GM19324 (cell line): Measurements from ENCODE around the gene TRIM44.
"Not testable (repeated sequence)": the region's sequence is repeated elsewhere in the genome, so short reads cannot be mapped to it uniquely, and the experiment has no call there.

ENCODE experiments used
- ATAC-seq: cut with Tn5 transposase; IDR thresholded peaks from one replicate; pipeline ENCODE4 v1.9.1; 2021; ENCODE audit warnings: mild to moderate bottlenecking, moderate library complexity; ENCODE audit not compliant: unreplicated experiment, low FRiP score

Gene TRIM44

GRCh38 chr11:35747668-35748067 is 85.1 kb downstream of the TRIM44 start:
- no peak for ATAC-seq

DNA sequence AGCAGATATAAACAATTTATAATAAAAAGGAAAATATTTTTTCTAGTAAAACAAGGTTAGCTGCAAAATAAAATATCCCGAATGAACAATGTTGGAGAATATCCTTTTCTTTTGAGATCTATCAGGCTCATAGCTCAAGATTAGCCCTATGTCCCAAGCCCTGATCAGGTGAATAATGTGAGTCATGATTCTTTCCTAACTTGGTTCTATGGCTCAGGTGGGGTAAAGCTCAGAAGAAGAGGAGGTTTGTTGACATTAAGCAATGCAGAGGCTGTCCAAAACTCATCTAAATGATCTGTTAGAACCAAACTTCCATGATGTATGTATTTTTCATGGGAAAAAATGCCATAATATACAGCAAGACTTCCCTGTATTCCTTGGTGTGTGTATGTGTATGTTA is 86.1 kb downstream of the TRIM44 start:
- no peak for ATAC-seq

GRCh38 chr11:35750315-35750714 is 87.7 kb downstream of the TRIM44 start:
- ATAC-seq, result no peak

GRCh38 chr11:35750981-35751663 is 88.5 kb downstream of the TRIM44 start:
- ATAC-seq, result no peak

- ATAC-seq, result no peak
These were observed 89.1 kb downstream of the TRIM44 start for GRCh38 chr11:35751664-35752061.

- no peak for ATAC-seq
These were observed 89.5 kb downstream of the TRIM44 start for GRCh38 chr11:35752115-35752514.

- not testable (repeated sequence) for ATAC-seq
These were observed 91.0 kb downstream of the TRIM44 start for GRCh38 chr11:35753573-35753972.

DNA sequence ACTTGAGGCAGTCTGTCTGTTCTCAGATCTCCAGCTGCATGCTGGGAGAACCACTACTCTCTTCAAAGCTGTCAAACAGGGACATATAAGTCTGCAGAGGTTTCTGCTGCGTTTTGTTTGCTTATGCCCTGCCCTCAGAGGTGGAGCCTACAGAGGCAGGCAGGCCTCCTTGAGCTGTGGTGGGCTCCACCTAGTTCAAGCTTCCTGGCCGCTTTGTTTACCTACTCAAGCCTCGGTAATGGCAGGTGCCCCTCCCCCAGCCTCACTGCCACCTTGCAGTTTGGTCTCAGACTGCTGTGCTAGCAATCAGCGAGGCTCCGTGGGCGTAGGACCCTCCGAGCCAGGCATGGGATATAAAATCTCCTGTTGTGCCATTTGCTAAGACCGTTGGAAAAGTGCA is 97.4 kb downstream of the TRIM44 start:
- ATAC-seq, result not testable (repeated sequence)

DNA sequence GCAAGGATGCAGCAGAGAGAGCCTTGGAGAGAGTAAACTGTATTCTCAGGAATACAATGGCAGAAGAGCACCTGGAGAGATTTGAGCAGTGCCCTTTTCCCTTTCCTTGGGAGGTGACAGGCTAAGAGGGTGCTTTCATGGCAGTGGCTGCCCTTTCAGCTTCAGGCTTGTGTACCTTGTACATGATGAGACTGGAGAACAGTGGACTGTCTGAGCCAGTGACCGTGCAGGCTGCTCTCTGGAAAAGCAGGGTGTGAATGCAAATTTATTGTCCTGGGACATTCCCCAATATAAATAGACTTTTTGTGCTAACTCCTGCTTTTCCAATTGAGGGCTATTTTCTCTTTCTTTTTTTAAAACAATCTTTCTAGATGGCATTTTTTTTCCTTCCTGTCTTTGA is 99.3 kb downstream of the TRIM44 start:
- ATAC-seq, result no peak

GRCh38 chr11:35763301-35763700 is 100.7 kb downstream of the TRIM44 start:
- no peak for ATAC-seq

- no peak for ATAC-seq
These were observed 101.2 kb downstream of the TRIM44 start for GRCh38 chr11:35763765-35764164.

DNA sequence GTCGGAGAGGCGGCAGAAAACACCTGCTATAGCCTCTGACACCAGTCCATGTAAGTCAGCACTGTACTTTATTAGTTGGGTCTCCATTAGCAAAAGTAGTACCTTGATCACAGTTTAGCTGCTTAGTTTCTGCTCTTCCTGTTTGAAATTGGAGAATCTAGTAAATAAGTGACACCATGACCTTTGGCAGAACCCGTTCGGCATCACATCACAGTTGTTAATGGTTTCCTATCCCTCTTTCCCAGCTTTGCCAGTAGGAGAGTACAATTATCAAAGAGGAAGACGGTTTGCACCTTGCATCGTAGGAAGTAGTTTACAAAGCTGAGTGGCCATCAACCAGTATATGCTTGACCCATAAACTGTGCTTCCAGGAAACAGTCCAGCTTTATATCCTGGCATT is 101.8 kb downstream of the TRIM44 start:
- ATAC-seq, result no peak

DNA sequence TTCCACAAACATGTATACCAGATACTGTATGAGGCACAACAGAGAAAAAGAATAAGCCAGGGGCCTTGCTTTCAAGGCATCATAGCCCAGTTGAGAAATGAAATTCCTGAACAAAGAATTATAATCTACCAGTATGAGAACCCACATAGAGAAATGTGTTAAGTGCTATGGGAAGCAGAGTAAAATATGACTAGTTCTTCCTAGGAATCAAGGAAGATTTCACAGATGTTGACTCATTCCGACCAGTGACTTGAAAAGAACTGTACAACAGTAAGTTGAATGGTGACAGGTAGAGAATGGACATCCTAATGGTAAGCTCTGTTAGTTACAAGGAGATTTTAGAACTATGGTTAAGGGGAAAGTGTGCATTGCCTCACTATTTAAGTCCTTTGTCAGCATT is 102.6 kb downstream of the TRIM44 start:
- no peak for ATAC-seq

GRCh38 chr11:35766651-35767050 is 104.1 kb downstream of the TRIM44 start:
- ATAC-seq, result no peak

- not testable (repeated sequence) for ATAC-seq
These were observed 107.8 kb downstream of the TRIM44 start for GRCh38 chr11:35770425-35770824.

DNA sequence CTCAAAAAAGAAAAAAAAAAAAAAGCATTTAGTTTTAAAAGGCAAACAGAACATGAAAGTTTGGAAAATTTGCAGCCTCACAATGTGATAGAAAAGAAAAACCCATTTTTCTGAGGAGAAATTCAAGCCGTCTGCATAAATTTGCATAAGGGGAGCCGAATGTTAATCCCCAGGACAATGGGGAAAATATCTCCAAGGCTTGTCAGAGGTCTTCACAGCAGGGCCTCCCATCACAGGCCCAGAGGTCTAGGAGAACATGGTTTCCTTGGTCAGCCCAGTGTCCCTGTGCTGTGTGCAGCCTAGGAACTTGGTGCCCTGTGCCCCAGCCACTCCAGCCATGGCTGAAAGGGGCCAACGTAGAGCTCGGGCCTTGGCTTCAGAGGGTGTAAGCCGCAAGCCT is 109.1 kb downstream of the TRIM44 start:
- no peak for ATAC-seq

GRCh38 chr11:35777241-35777640 is 114.7 kb downstream of the TRIM44 start:
- ATAC-seq, result not testable (repeated sequence)

- ATAC-seq, result not testable (repeated sequence)
These were observed 116.4 kb downstream of the TRIM44 start for GRCh38 chr11:35778943-35779342.

GRCh38 chr11:35779409-35779808 is 116.8 kb downstream of the TRIM44 start:
- no peak for ATAC-seq

GRCh38 chr11:35780951-35781860 is 118.6 kb downstream of the TRIM44 start:
- ATAC-seq, result no peak

GRCh38 chr11:35781861-35782470 is 119.4 kb downstream of the TRIM44 start:
- ATAC-seq, result no peak
